Neuronal stem cell (in vitro differentiated cells): ENCODE results near the gene PTPRE.

Experiments
- DNase-seq: peaks from one replicate; pipeline ENCODE4 v3.0.0-alpha.2; 2013; ENCODE audit warnings: low spot score
- H2AFZ ChIP-seq: one replicate; pipeline ENCODE4 v1.6.1; 2013; ENCODE audit warnings: mild to moderate bottlenecking, low read length, inconsistent platforms
- H2AK5ac ChIP-seq: 2 replicates; pipeline ENCODE4 v1.6.1; 2013; ENCODE audit warnings: low read depth, mild to moderate bottlenecking, inconsistent platforms, low read length, moderate library complexity, mixed read lengths
- H2BK120ac ChIP-seq: 2 replicates; pipeline ENCODE4 v1.6.1; 2013; ENCODE audit warnings: low read depth, mild to moderate bottlenecking, inconsistent platforms, low read length, moderate library complexity, mixed read lengths
- H2BK12ac ChIP-seq: one replicate; pipeline ENCODE4 v1.6.1; 2013; ENCODE audit warnings: low read length, inconsistent platforms
- H2BK15ac ChIP-seq: 2 replicates; pipeline ENCODE4 v1.6.1; 2013; ENCODE audit warnings: mild to moderate bottlenecking, low read length, inconsistent platforms, mixed read lengths
- H2BK5ac ChIP-seq: one replicate; pipeline ENCODE4 v1.6.1; 2013; ENCODE audit warnings: inconsistent platforms, mild to moderate bottlenecking, low read length, moderate library complexity
- H3K14ac ChIP-seq: one replicate; pipeline ENCODE4 v1.6.1; 2013; ENCODE audit warnings: low read length, inconsistent platforms
- H3K18ac ChIP-seq: 2 replicates; pipeline ENCODE4 v1.6.1; 2013; ENCODE audit warnings: low read length, inconsistent platforms
- H3K23ac ChIP-seq: 2 replicates; pipeline ENCODE4 v1.6.1; 2013; ENCODE audit warnings: low read depth, mild to moderate bottlenecking, mixed read lengths, low read length, inconsistent platforms; ENCODE audit not compliant: poor library complexity
- H3K27ac ChIP-seq: replicated peaks from 3 replicates; pipeline ENCODE4 v1.5.1; 2013; ENCODE audit warnings: low read length, inconsistent platforms
- H3K27me3 ChIP-seq, 3 experiments: 2 replicates each; pipeline ENCODE4 v1.6.1; 2013; ENCODE audit warnings: low read length in 3 of 3, mild to moderate bottlenecking in 2 of 3, inconsistent platforms in 1 of 3, low read depth in 1 of 3, mixed read lengths in 1 of 3, moderate library complexity in 1 of 3; ENCODE audit not compliant: control insufficient read depth in 3 of 3, insufficient read depth in 3 of 3
- H3K36me3 ChIP-seq, 2 donors: replicated peaks in 1 of 2; 2 replicates each; pipeline ENCODE4 v1.6.1; 2013; ENCODE audit warnings: low read length in 2 of 2; ENCODE audit not compliant: control insufficient read depth in 2 of 2, insufficient read depth in 2 of 2
- H3K4ac ChIP-seq: 2 replicates; pipeline ENCODE4 v1.6.1; 2013; ENCODE audit warnings: inconsistent platforms, mild to moderate bottlenecking, low read length, moderate library complexity
- H3K4me1 ChIP-seq, 2 donors: 1 replicate in 1 of 2; 2 replicates in 1 of 2; pipeline ENCODE4 v1.6.1; 2013; ENCODE audit warnings: low read length in 2 of 2, low read depth in 1 of 2; ENCODE audit not compliant: control insufficient read depth in 2 of 2, insufficient read depth in 1 of 2
- H3K4me2 ChIP-seq: one replicate; pipeline ENCODE4 v1.6.1; 2013; ENCODE audit warnings: mild to moderate bottlenecking, low read length, inconsistent platforms; ENCODE audit not compliant: insufficient read depth, poor library complexity, severe bottlenecking
- H3K4me3 ChIP-seq, 2 donors: 2 replicates each; pipeline ENCODE4 v1.5.1; 2013; ENCODE audit warnings: low read length in 2 of 2, mild to moderate bottlenecking in 2 of 2, inconsistent platforms in 1 of 2, moderate library complexity in 1 of 2
- H3K79me1 ChIP-seq: one replicate; pipeline ENCODE4 v1.6.1; 2013; ENCODE audit warnings: low read depth, mild to moderate bottlenecking, inconsistent platforms, low read length, moderate library complexity
- H3K9ac ChIP-seq: one replicate; pipeline ENCODE4 v1.6.1; 2013; ENCODE audit warnings: mild to moderate bottlenecking, low read depth, low read length, inconsistent platforms; ENCODE audit not compliant: poor library complexity
- H3K9me3 ChIP-seq, 2 donors: replicated peaks in 1 of 2; 2 replicates each; pipeline versions ENCODE3 to v1.6.1; 2013; ENCODE audit warnings: low read length in 2 of 2, mild to moderate bottlenecking in 2 of 2, inconsistent platforms in 1 of 2, low read depth in 1 of 2, mixed read lengths in 1 of 2, moderate library complexity in 1 of 2; ENCODE audit not compliant: control insufficient read depth in 2 of 2, insufficient read depth in 1 of 2
- H4K8ac ChIP-seq: one replicate; pipeline ENCODE4 v1.6.1; 2013; ENCODE audit warnings: low read depth, mild to moderate bottlenecking, inconsistent platforms, low read length, moderate library complexity
- H4K91ac ChIP-seq: one replicate; pipeline ENCODE4 v1.6.1; 2013; ENCODE audit warnings: low read length, low read depth, mild to moderate bottlenecking, inconsistent platforms; ENCODE audit not compliant: poor library complexity
- WGBS, 2 donors: extraction: QIAGEN DNeasy Blood & Tissue Kit; methylation state at CpG; one replicate each; pipeline ENCODE4 v1.1.7; 2013; ENCODE audit warnings: missing lambda C conversion rate in 2 of 2, mixed read lengths in 1 of 2; ENCODE audit not compliant: insufficient read length in 2 of 2, insufficient replicate concordance in 1 of 2; ENCODE audit errors: extremely low coverage in 2 of 2; 5-methylcytosine and 5-hydroxymethylcytosine counted together

The PTPRE gene

DNA sequence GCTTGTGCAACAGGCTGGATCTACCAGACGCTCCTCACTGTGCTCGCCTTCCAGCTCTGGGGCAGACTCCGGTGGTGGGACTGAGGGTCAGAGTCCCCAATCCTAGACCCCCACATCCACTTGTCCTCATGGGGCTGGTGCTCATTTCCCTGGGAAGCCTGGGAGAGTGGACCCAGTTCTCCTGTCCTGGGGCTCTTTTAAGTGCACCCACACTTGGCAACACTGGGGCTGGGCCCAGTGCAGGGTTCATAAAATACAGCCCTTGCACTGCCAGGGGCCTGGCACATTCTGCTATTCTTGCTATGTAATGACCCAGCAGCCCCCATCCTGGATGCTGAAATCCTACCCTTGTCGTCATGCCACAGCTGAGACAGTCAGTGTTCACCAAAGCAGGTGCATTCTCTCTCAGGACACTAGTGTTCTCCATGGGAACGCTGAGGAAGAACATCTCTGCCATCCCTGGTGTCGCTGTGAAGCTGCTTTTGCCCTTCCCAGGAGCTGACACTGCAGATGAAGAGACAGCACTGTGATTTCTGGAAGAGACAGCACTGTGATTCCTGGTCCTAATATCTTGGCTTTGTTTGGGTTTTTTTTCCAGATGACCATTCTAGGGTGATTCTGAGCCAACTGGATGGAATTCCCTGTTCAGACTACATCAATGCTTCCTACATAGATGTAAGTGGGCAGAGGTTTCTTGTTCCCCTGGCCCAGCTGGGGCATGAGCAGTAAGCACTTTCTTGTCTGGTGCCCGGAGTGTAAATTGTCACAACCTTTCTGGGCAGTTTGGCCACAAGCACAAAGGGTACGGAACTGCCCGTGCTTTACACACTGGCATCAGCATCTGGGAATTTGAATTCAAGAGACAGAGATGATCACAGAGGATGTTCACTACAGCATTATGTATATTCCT is 153.7 kb downstream of the PTPRE start:
- Histone ChIP-seq H3K36me3 (peaks cover 0 to 3% of the 10 kb centered on the region in 2 donors), H4K91ac (no peak overlapping the region), H3K18ac (no peak overlapping the region), H3K4me1 (peaks cover 9 to 18% of the 10 kb centered on the region in 2 donors), H2BK120ac (no peak overlapping the region), H3K79me1 (no peaks in the 10 kb centered on the region), H3K27me3 (no peaks in the 10 kb centered on the region), H3K4me2 (no peak overlapping the region), H3K4ac (peak overlapping the region; percentile 54), H2AFZ (no peak overlapping the region), H2BK15ac (no peak overlapping the region), H2BK5ac (no peak overlapping the region), H3K23ac (no peak overlapping the region), H3K27ac (no peak overlapping the region), H3K9me3 (no peaks in the 10 kb centered on the region), H4K8ac (no peak overlapping the region), H3K9ac (no peak overlapping the region), H2BK12ac (no peak overlapping the region), H3K14ac (no peak overlapping the region), H3K4me3 (no peak overlapping the region), H2AK5ac (no peak overlapping the region)
- DNase-seq: no peak
- no CpG with 5 or more reads among the region's 9 CpGs for WGBS, 2 donors

DNA sequence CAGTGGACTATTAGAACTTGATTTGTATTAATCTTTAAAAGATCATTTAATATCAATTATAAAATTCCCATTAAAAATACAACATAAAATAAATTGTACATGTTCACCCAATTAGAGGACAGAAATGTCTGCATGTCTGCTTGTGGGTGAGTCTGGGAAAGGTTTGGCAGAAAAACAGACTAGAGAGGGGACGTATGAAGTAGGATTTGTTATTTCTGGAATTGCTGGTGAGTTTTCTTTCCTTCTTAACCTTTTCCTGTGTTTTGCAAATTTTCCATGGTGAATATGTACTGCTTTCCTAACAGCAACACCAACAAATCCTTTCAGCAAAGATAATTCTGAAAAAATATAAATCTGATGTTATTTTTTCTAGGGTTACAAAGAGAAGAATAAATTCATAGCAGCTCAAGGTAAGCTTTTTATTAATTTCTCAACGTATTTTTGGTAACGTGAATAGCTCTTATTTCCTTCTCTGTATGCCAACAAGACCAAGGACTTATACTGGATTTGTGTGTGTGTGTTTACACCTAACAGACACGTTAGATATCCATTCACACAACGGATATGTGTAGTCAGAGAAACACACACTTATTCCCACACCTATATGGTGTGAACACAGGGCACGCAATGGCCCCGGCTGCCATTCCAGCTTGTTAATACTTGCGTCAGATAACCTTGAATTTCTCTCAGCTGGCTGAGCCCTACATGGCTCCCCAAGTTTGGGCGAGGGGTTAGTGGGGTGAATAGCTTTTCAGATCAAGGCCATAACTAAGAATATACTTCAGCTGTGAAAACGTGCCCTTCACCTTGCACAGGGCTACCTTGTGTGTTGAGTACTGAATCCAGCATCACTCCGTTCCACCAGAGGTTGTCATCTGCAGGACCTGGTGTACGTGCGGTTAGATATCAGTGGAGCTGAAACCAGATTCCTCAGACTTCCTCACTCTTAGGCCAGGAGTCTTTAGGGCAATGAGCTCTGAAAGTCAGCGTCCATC is 154.7 kb downstream of the PTPRE start:
- Histone ChIP-seq H3K4me2 (no peak overlapping the region), H3K4me3 (no peak overlapping the region), H2AFZ (peak overlapping the region; percentile 79), H2BK12ac (no peak overlapping the region), H2AK5ac (no peak overlapping the region), H3K9me3 (no peaks in the 10 kb centered on the region), H2BK15ac (no peak overlapping the region), H3K4ac (no peak overlapping the region), H3K79me1 (no peaks in the 10 kb centered on the region), H3K27ac (no peak overlapping the region), H3K36me3 (peaks cover 0 to 3% of the 10 kb centered on the region in 2 donors), H4K8ac (no peak overlapping the region), H3K9ac (no peak overlapping the region), H3K27me3 (no peaks in the 10 kb centered on the region), H2BK5ac (no peak overlapping the region), H3K18ac (no peak overlapping the region), H4K91ac (no peak overlapping the region), H3K4me1 (peaks cover 9 to 18% of the 10 kb centered on the region in 2 donors), H3K14ac (no peak overlapping the region), H3K23ac (no peak overlapping the region), H2BK120ac (no peak overlapping the region)
- no CpG with 5 or more reads among the region's 14 CpGs for WGBS, 2 donors
- no peak for DNase-seq

DNA sequence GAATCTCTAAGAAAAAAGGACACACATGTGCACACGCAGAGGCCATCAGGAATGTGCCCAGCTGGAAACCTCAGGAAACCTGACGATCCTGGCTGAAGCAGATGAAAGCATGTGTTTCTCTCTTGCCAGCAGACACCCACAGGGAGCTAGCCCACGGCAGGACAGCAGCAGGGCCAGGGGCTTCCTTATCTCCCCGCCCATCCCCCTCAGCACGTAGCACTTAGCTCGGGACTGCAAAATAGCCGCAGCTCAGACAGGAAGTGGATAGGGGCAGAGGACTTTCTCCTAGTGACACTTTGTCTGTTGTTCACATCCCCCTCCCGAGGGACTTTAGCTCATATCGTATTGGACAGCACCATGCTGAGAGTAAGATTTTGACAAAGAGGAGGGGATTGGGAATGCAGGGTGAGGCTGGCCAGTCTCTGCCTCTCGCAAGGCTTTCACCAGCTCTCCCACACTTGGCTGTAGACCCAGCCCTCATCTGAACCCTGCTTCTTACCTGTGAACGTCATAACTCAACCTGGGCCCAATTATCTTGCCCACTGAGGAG is 155.5 kb downstream of the PTPRE start:
- Histone ChIP-seq H2AK5ac (peak overlapping the region; percentile 6), H2BK12ac (no peak overlapping the region), H2AFZ (peak overlapping the region; percentile 79), H4K8ac (no peak overlapping the region), H2BK15ac (no peak overlapping the region), H3K79me1 (peaks cover 5% of the 10 kb centered on the region), H3K4me3 (no peak overlapping the region), H3K23ac (no peak overlapping the region), H3K4me2 (no peak overlapping the region), H3K27me3 (peaks cover 0 to 6% (median 0%) of the 10 kb centered on the region in 3 experiments), H3K4me1 (peaks cover 9 to 22% of the 10 kb centered on the region in 2 donors), H3K9ac (no peak overlapping the region), H2BK5ac (no peak overlapping the region), H2BK120ac (no peak overlapping the region), H3K14ac (no peak overlapping the region), H3K4ac (no peak overlapping the region), H3K27ac (no peak overlapping the region), H3K9me3 (peaks cover 0 to 7% of the 10 kb centered on the region in 2 donors), H3K36me3 (peaks cover 0 to 9% of the 10 kb centered on the region in 2 donors), H3K18ac (no peak overlapping the region), H4K91ac (no peak overlapping the region)
- no CpG with 5 or more reads among the region's 11 CpGs for WGBS, 2 donors
- DNase-seq: no peak
